HepG2 (cell line): ENCODE measurements around the gene OTC. TPM values are rescaled to one million over a fixed set of nuclear protein-coding genes. Genes with fewer than 3 reads are reported as not detected.

Experiments
- polyA plus RNA-seq, 8 experiments: library from polyadenylated mRNA; depleted of rRNA in 3 of 8; stranded (reverse) in 7 of 8; unstranded in 1 of 8; fragments of >200 nt; fragmentation: Illumina TruSeq in 4 of 8; extraction: Trizol in 4 of 8; gene quantifications; 2 replicates each; pipeline versions ENCODE4 v1.2.1 to v1.2.3, GENCODE V29; 2011 to 2016; ENCODE audit warnings: low read depth in 4 of 8, missing spikeins in 1 of 8, mixed read lengths in 1 of 8; ENCODE audit not compliant: insufficient read depth in 1 of 8
- small RNA-seq, 3 experiments: library from RNA; depleted of rRNA; stranded (forward); fragments of <200 nt; gene quantifications; one replicate each; pipeline ENCODE3, GENCODE V24; 2012; ENCODE audit warnings: low read depth in 2 of 3, low replicate concordance in 1 of 3; ENCODE audit not compliant: insufficient read length in 3 of 3, insufficient read depth in 2 of 3
- total RNA-seq, 5 experiments: library from RNA; depleted of rRNA; stranded (reverse); fragments of >200 nt; fragmentation: Illumina TruSeq; extraction: Trizol; gene quantifications; 2 replicates each; pipeline ENCODE4 v1.2.3, GENCODE V29; 2016; ENCODE audit warnings: low read depth in 1 of 5

OTC gene
- total and polyA plus RNA-seq, 2 of the 13 experiments (the other 11 are each of a cell fraction or from before 2014, with no cell fraction given): 0.04 to 1.8 TPM

Small RNA genes within 50 kb of the gene (small RNA-seq; reads per million reads assigned to genes)
- 0 reads per million in 3 experiments for gene RF00322

Other genes starting within 250 kb of the OTC start
- not detected in 2 replicates for gene SRPX, start 131.7 kb upstream of the OTC start, total RNA-seq (2016; rRNA removed; fragmentation: Illumina TruSeq; extraction: Trizol)
- 0.13 and 0.30 TPM in 2 replicates for gene SRPX, start 131.7 kb upstream of the OTC start, polyA plus RNA-seq (2011; rRNA removed)
- 12.1 and 13.6 TPM in 2 replicates for gene RPGR, start 25.1 kb upstream of the OTC start, total RNA-seq (2016; rRNA removed; fragmentation: Illumina TruSeq; extraction: Trizol)
- gene RPGR, start 25.1 kb upstream of the OTC start, polyA plus RNA-seq (2011; rRNA removed): 2.1 TPM in 2 replicates
- gene TSPAN7, start 208.9 kb downstream of the OTC start, total RNA-seq (2016; rRNA removed; fragmentation: Illumina TruSeq; extraction: Trizol): 12.8 and 21.4 TPM in 2 replicates
- 47.1 and 66.6 TPM in 2 replicates for gene TSPAN7, start 208.9 kb downstream of the OTC start, polyA plus RNA-seq (2011; rRNA removed)